Middle frontal gyrus (tissue), 1 donor: ENCODE measurements around the gene RAB11FIP3.

ENCODE experiments used
- DNase-seq: peaks from one replicate; pipeline ENCODE4 v3.0.0-alpha.2; 2015; ENCODE audit warnings: low spot score; ENCODE audit errors: extremely low spot score

Gene RAB11FIP3

GRCh38 chr16:424033-424622, 1.3 kb upstream of the RAB11FIP3 start:
- DNase-seq: peak; percentile 53

- no peak for DNase-seq
Observed at GRCh38 chr16:424623-425081, 797 bp upstream of the RAB11FIP3 start.

- DNase-seq: no peak
Observed at GRCh38 chr16:425740-426114, 278 bp downstream of the RAB11FIP3 start.

- no peak for DNase-seq
Observed at GRCh38 chr16:426115-426905, 861 bp downstream of the RAB11FIP3 start.

- DNase-seq: no peak
Observed at GRCh38 chr16:426906-427249, 1.4 kb downstream of the RAB11FIP3 start.

- DNase-seq: no peak
Observed at GRCh38 chr16:427250-427649, 1.8 kb downstream of the RAB11FIP3 start.

GRCh38 chr16:430904-431303, 5.5 kb downstream of the RAB11FIP3 start:
- no peak for DNase-seq

GRCh38 chr16:440627-441026, 15.2 kb downstream of the RAB11FIP3 start:
- no peak for DNase-seq

GRCh38 chr16:441447-441846, 16.0 kb downstream of the RAB11FIP3 start:
- DNase-seq: no peak

GRCh38 chr16:442976-443375, 17.5 kb downstream of the RAB11FIP3 start:
- no peak for DNase-seq

GRCh38 chr16:444027-444426, 18.6 kb downstream of the RAB11FIP3 start:
- DNase-seq: no peak

GRCh38 chr16:445566-445965, 20.1 kb downstream of the RAB11FIP3 start:
- DNase-seq: no peak

- no peak for DNase-seq
Observed at GRCh38 chr16:450385-450784, 24.9 kb downstream of the RAB11FIP3 start.

GRCh38 chr16:450785-451512, 25.5 kb downstream of the RAB11FIP3 start:
- no peak for DNase-seq

GRCh38 chr16:454397-454940, 29.0 kb downstream of the RAB11FIP3 start:
- DNase-seq: no peak

GRCh38 chr16:455453-455852, 30.0 kb downstream of the RAB11FIP3 start:
- DNase-seq: no peak

- DNase-seq: peak; percentile 16
Observed at GRCh38 chr16:456891-457483, 31.5 kb downstream of the RAB11FIP3 start.

GRCh38 chr16:457732-458400, 32.4 kb downstream of the RAB11FIP3 start:
- DNase-seq: peak; percentile 19

- no peak for DNase-seq
Observed at GRCh38 chr16:459761-460160, 34.3 kb downstream of the RAB11FIP3 start.

GRCh38 chr16:460787-461186, 35.3 kb downstream of the RAB11FIP3 start:
- no peak for DNase-seq

- no peak for DNase-seq
Observed at GRCh38 chr16:463071-463470, 37.6 kb downstream of the RAB11FIP3 start.
